ENCODE results near the gene RAP1A. TPM values are rescaled to one million over a fixed set of nuclear protein-coding genes. Genes with fewer than 3 reads are reported as not detected.

Gene RAP1A
- total RNA-seq = 100 to 1,000 TPM; 126 to 165 TPM

- Mint-ChIP-seq H3K9me3 (no peaks in the 10 kb centered on the region), H3K36me3 (peaks cover 21 to 29% of the 10 kb centered on the region in 2 donors), H3K27ac (peak within 1 kb of the TSS; percentile 86 to 98)
- ATAC-seq = peak; percentile 71 to 83
- peak; percentile 88 to 93 for DNase-seq (ENCODE audit: low spot score in 2 of 2)
Observed at GRCh38 chr1:111619635-111620440, at the start of gene RAP1A. RAP1A (plus strand) TSS chr1:111619789; CDS start chr1:111691361, 71,572 bp downstream.

GRCh38 chr1:111569913-111570312, 49.7 kb upstream of the RAP1A start:
- no peak for DNase-seq (ENCODE audit: low spot score in 2 of 2)
- Mint-ChIP-seq H3K9me3 (peaks cover 0 to 5% of the 10 kb centered on the region in 2 donors), H3K27ac (no peak overlapping the region), H3K36me3 (no peaks in the 10 kb centered on the region)
- ATAC-seq = no peak

GRCh38 chr1:111570781-111571181, 48.8 kb upstream of the RAP1A start:
- H3K27ac Mint-ChIP-seq = no peak overlapping the region
- peaks cover 0 to 3% of the 10 kb centered on the region in 2 donors for H3K9me3 Mint-ChIP-seq
- no peaks in the 10 kb centered on the region for H3K36me3 Mint-ChIP-seq
- DNase-seq (ENCODE audit: low spot score in 2 of 2) (peak in 1 of 2 donors; percentile 29), ATAC-seq (peak; percentile 46 to 61)

GRCh38 chr1:111571239-111571638, 48.4 kb upstream of the RAP1A start:
- DNase-seq (ENCODE audit: low spot score in 2 of 2) = no peak
- Mint-ChIP-seq H3K27ac (no peak overlapping the region), H3K9me3 (no peaks in the 10 kb centered on the region), H3K36me3 (no peaks in the 10 kb centered on the region)
- ATAC-seq = peak in 1 of 2 donors; percentile 18

- Mint-ChIP-seq H3K9me3 (no peaks in the 10 kb centered on the region), H3K36me3 (no peaks in the 10 kb centered on the region), H3K27ac (no peak overlapping the region)
- ATAC-seq (no peak), DNase-seq (ENCODE audit: low spot score in 2 of 2) (no peak)
Observed at GRCh38 chr1:111571987-111572386, 47.6 kb upstream of the RAP1A start.

GRCh38 chr1:111576547-111576946, 43.0 kb upstream of the RAP1A start:
- DNase-seq (ENCODE audit: low spot score in 2 of 2) = no peak
- Mint-ChIP-seq H3K9me3 (no peaks in the 10 kb centered on the region), H3K27ac (no peak overlapping the region), H3K36me3 (no peaks in the 10 kb centered on the region)
- ATAC-seq = no peak

- no peak for ATAC-seq
- Mint-ChIP-seq H3K9me3 (no peaks in the 10 kb centered on the region), H3K36me3 (no peaks in the 10 kb centered on the region), H3K27ac (no peak overlapping the region)
- DNase-seq (ENCODE audit: low spot score in 2 of 2) = no peak
Observed at GRCh38 chr1:111577814-111578213, 41.8 kb upstream of the RAP1A start.

- H3K9me3 Mint-ChIP-seq = no peaks in the 10 kb centered on the region
- H3K27ac Mint-ChIP-seq = no peak overlapping the region
- ATAC-seq = no peak
- no peak for DNase-seq (ENCODE audit: low spot score in 2 of 2)
- no peaks in the 10 kb centered on the region for H3K36me3 Mint-ChIP-seq
Observed at GRCh38 chr1:111581166-111581565, 38.4 kb upstream of the RAP1A start.

GRCh38 chr1:111582016-111582415, 37.6 kb upstream of the RAP1A start:
- H3K27ac Mint-ChIP-seq = no peak overlapping the region
- no peaks in the 10 kb centered on the region for H3K36me3 Mint-ChIP-seq
- DNase-seq (ENCODE audit: low spot score in 2 of 2) (no peak), ATAC-seq (no peak)
- H3K9me3 Mint-ChIP-seq = no peaks in the 10 kb centered on the region

- ATAC-seq = no peak
- H3K27ac Mint-ChIP-seq = no peak overlapping the region
- H3K36me3 Mint-ChIP-seq = no peaks in the 10 kb centered on the region
- no peak for DNase-seq (ENCODE audit: low spot score in 2 of 2)
- H3K9me3 Mint-ChIP-seq = no peaks in the 10 kb centered on the region
Observed at GRCh38 chr1:111582644-111583618, 36.7 kb upstream of the RAP1A start.

GRCh38 chr1:111585447-111586086, 34.0 kb upstream of the RAP1A start:
- DNase-seq (ENCODE audit: low spot score in 2 of 2) (no peak), ATAC-seq (no peak)
- Mint-ChIP-seq H3K36me3 (no peaks in the 10 kb centered on the region), H3K9me3 (no peaks in the 10 kb centered on the region), H3K27ac (no peak overlapping the region)

- no peak for DNase-seq (ENCODE audit: low spot score in 2 of 2)
- H3K27ac Mint-ChIP-seq = no peak overlapping the region
- peak in 1 of 2 donors; percentile 28 for ATAC-seq
- no peaks in the 10 kb centered on the region for H3K36me3 Mint-ChIP-seq
- H3K9me3 Mint-ChIP-seq = no peaks in the 10 kb centered on the region
Observed at GRCh38 chr1:111586112-111586511, 33.5 kb upstream of the RAP1A start.

- ATAC-seq (peak; percentile 31 to 65), DNase-seq (ENCODE audit: low spot score in 2 of 2) (no peak)
- H3K27ac Mint-ChIP-seq = no peak overlapping the region
- H3K36me3 Mint-ChIP-seq = no peaks in the 10 kb centered on the region
- no peaks in the 10 kb centered on the region for H3K9me3 Mint-ChIP-seq
Observed at GRCh38 chr1:111587509-111588174, 31.9 kb upstream of the RAP1A start.

GRCh38 chr1:111591937-111592336, 27.7 kb upstream of the RAP1A start:
- ATAC-seq (no peak), DNase-seq (ENCODE audit: low spot score in 2 of 2) (no peak)
- peak overlapping the region in 1 of 2 donors; percentile 79 for H3K27ac Mint-ChIP-seq
- H3K9me3 Mint-ChIP-seq = peaks cover 0 to 3% of the 10 kb centered on the region in 2 donors
- H3K36me3 Mint-ChIP-seq = no peaks in the 10 kb centered on the region

GRCh38 chr1:111592389-111593361, 26.9 kb upstream of the RAP1A start:
- Mint-ChIP-seq H3K9me3 (peaks cover 0 to 3% of the 10 kb centered on the region in 2 donors), H3K36me3 (no peaks in the 10 kb centered on the region)

More at GRCh38 chr1:111592389-111593361, 26.9 kb upstream of the RAP1A start:
- DNase-seq (ENCODE audit: low spot score in 2 of 2) (peak; percentile 79 to 84), ATAC-seq (peak; percentile 94 to 96)
- H3K27ac Mint-ChIP-seq = peak overlapping the region; percentile 79 to 95

Data from activated naive CD4-positive, alpha-beta T cell treated with anti-CD3 and anti-CD28 coated beads, Interleukin-2, amount 50 U/mL, for 72 hours (primary cell).